Neural cell (in vitro differentiated cells): Measurements from ENCODE around the gene S1PR4.

ENCODE experiments used
- EP300 ChIP-seq: fragments of 450-650 bp; conservative IDR thresholded peaks from 2 replicates; pipeline ENCODE4 v1.6.1; 2014; ENCODE audit warnings: antibody characterized with exemption, mild to moderate bottlenecking, moderate library complexity; ENCODE audit not compliant: poor library complexity, severe bottlenecking
- MXI1 ChIP-seq: fragments of 450-650 bp; conservative IDR thresholded peaks from 2 replicates; pipeline ENCODE4 v1.6.1; 2014; ENCODE audit warnings: antibody characterized with exemption, mild to moderate bottlenecking; ENCODE audit not compliant: poor library complexity, severe bottlenecking
- POLR2AphosphoS5 ChIP-seq: IDR thresholded peaks from 2 replicates; pipeline ENCODE4 v1.6.1; 2012
- REST ChIP-seq: IDR thresholded peaks from 2 replicates; pipeline ENCODE4 v1.6.1; 2012; ENCODE audit warnings: borderline replicate concordance
- TF ChIP-seq, protein P1 (sequence below): fragments of 450-650 bp; IDR thresholded peaks from 2 replicates; pipeline ENCODE4 v1.5.1; 2014; ENCODE audit warnings: antibody characterized with exemption, mild to moderate bottlenecking, moderate library complexity; ENCODE audit not compliant: poor library complexity, severe bottlenecking

DNA sequence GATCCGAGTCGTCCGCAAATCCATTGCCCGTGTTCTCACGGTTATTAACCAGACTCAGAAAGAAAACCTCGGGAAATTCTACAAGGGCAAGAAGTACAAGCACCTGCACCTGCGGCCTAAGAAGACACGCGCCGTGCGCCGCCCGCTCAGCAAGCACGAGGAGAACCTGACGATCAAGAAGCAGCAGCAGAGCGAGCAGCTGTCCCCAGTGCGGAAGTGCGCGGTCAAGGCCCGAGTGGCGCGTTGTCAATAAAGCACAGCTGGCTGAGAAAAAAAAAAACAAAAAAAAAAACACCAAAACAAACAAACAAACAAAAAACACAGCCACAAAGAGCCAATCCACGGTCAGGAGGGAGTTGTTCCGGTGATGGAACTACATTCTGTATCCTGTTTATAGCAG, 47.4 kb upstream of the S1PR4 start:
- TF ChIP-seq EP300: no peak
- TF ChIP-seq, protein P1, sequence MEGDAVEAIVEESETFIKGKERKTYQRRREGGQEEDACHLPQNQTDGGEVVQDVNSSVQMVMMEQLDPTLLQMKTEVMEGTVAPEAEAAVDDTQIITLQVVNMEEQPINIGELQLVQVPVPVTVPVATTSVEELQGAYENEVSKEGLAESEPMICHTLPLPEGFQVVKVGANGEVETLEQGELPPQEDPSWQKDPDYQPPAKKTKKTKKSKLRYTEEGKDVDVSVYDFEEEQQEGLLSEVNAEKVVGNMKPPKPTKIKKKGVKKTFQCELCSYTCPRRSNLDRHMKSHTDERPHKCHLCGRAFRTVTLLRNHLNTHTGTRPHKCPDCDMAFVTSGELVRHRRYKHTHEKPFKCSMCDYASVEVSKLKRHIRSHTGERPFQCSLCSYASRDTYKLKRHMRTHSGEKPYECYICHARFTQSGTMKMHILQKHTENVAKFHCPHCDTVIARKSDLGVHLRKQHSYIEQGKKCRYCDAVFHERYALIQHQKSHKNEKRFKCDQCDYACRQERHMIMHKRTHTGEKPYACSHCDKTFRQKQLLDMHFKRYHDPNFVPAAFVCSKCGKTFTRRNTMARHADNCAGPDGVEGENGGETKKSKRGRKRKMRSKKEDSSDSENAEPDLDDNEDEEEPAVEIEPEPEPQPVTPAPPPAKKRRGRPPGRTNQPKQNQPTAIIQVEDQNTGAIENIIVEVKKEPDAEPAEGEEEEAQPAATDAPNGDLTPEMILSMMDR: no peak
- TF ChIP-seq REST: no peak
- TF ChIP-seq POLR2AphosphoS5: no peak
- no peak for TF ChIP-seq MXI1
